ENCODE measurements around the gene EEF1A2.

EEF1A2 gene

DNA sequence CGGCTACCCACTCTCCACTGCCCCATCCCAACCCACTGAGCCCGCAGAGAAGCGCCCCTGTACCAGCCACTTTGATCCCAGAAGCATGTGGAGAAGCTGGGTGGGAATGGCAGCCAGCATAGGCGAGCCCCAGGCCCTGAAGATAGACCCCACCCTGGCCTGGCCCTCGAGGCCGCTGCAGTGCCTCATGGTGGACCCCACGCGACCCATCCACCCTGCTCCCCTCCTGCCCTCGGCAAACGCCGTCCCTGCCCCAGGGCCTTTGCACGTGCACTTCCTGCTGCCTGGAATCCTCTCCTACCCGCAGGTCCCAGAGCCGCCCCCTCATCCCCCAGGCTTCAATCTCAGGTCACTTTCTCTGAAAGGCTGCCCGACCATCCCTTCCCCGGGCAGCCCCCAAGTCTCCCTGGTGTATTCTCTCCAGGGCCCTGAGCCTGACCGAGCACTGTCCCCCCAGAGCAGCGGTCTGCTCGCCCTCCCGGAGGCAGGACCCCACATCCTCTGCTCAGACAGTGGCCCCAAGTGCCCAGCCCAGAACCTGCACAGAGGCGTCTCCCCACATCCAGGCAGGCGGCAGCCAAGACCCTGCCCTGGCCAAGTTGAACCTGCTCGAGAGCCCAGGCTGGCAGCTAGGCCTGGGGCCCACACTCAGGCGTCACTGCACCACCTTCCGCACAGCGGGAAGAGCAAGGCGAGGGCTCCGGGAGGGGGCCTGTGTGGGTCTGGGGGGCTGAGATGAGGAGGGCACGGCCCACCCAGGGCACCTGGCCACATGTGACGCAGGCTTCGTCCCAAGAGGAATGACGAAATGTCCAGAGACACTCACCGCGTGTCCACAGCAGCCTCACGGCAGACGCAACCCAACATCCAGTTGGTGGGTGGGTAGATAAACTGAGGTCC lies 40.5 kb downstream of the EEF1A2 start:
- Histone ChIP-seq H3K4me3 (replicated peaks; ENCODE audit: low read depth, low read length) (no peak overlapping the region), H3K36me3 (ENCODE audit: control insufficient read depth, insufficient read depth, low read length) (no peaks in the 10 kb centered on the region), H3K27me3 (replicated peaks; ENCODE audit: control insufficient read depth, insufficient read depth, low read length) (no peaks in the 10 kb centered on the region; the same call in 1 of the 2 replicates)
- TF ChIP-seq, protein P1, sequence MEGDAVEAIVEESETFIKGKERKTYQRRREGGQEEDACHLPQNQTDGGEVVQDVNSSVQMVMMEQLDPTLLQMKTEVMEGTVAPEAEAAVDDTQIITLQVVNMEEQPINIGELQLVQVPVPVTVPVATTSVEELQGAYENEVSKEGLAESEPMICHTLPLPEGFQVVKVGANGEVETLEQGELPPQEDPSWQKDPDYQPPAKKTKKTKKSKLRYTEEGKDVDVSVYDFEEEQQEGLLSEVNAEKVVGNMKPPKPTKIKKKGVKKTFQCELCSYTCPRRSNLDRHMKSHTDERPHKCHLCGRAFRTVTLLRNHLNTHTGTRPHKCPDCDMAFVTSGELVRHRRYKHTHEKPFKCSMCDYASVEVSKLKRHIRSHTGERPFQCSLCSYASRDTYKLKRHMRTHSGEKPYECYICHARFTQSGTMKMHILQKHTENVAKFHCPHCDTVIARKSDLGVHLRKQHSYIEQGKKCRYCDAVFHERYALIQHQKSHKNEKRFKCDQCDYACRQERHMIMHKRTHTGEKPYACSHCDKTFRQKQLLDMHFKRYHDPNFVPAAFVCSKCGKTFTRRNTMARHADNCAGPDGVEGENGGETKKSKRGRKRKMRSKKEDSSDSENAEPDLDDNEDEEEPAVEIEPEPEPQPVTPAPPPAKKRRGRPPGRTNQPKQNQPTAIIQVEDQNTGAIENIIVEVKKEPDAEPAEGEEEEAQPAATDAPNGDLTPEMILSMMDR (IDR thresholded peaks at IDR 0.05; ENCODE audit: insufficient read depth, low read length, poor library complexity, severe bottlenecking), result no peak
- no peak for DNase-seq (ENCODE audit: extremely low read depth, insufficient read length)

- no peak for DNase-seq (ENCODE audit: extremely low read depth, insufficient read length)
Measured at GRCh38 chr20:63457737-63458136, 41.1 kb downstream of the EEF1A2 start.

GRCh38 chr20:63456429-63457284 lies 42.2 kb downstream of the EEF1A2 start:
- H3K36me3 ChIP-seq (ENCODE audit: control insufficient read depth, insufficient read depth, low read length), result no peaks in the 10 kb centered on the region
- DNase-seq (ENCODE audit: extremely low read depth, insufficient read length), result no peak
- no peaks in the 10 kb centered on the region; the same call in 1 of the 2 replicates for H3K27me3 ChIP-seq (replicated peaks; ENCODE audit: control insufficient read depth, insufficient read depth, low read length)
- TF ChIP-seq, protein P1 (IDR thresholded peaks at IDR 0.05; ENCODE audit: insufficient read depth, low read length, poor library complexity, severe bottlenecking), result no peak
- no peak overlapping the region for H3K4me3 ChIP-seq (replicated peaks; ENCODE audit: low read depth, low read length)

More at GRCh38 chr20:63457737-63458136, 41.1 kb downstream of the EEF1A2 start:
- no peak overlapping the region for H3K4me3 ChIP-seq (replicated peaks; ENCODE audit: low read depth, low read length)
- no peaks in the 10 kb centered on the region; the same call in 1 of the 2 replicates for H3K27me3 ChIP-seq (replicated peaks; ENCODE audit: control insufficient read depth, insufficient read depth, low read length)
- TF ChIP-seq, protein P1 (IDR thresholded peaks at IDR 0.05; ENCODE audit: insufficient read depth, low read length, poor library complexity, severe bottlenecking), result no peak
- no peaks in the 10 kb centered on the region for H3K36me3 ChIP-seq (ENCODE audit: control insufficient read depth, insufficient read depth, low read length)

DNA sequence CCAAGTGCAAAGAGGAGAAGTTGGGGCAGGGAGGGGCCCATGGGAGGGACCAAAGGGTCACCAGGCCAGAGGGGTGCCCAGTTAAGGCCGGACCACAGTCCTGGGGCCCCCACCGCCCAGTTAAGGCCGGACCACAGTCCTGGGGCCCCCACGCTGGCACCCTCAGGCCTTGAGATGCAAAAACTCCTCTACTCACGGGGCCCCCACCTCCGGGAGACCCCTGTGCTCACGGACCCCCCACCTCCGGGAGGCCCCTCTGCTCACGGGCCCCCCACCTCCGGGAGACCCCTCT lies 43.4 kb downstream of the EEF1A2 start:
- no peak for DNase-seq (ENCODE audit: extremely low read depth, insufficient read length)
- Histone ChIP-seq H3K4me3 (replicated peaks; ENCODE audit: low read depth, low read length) (no peak overlapping the region), H3K36me3 (ENCODE audit: control insufficient read depth, insufficient read depth, low read length) (no peaks in the 10 kb centered on the region), H3K27me3 (replicated peaks; ENCODE audit: control insufficient read depth, insufficient read depth, low read length) (no peaks in the 10 kb centered on the region; the same call in 1 of the 2 replicates)
- TF ChIP-seq, protein P1 (IDR thresholded peaks at IDR 0.05; ENCODE audit: insufficient read depth, low read length, poor library complexity, severe bottlenecking), result no peak

DNA sequence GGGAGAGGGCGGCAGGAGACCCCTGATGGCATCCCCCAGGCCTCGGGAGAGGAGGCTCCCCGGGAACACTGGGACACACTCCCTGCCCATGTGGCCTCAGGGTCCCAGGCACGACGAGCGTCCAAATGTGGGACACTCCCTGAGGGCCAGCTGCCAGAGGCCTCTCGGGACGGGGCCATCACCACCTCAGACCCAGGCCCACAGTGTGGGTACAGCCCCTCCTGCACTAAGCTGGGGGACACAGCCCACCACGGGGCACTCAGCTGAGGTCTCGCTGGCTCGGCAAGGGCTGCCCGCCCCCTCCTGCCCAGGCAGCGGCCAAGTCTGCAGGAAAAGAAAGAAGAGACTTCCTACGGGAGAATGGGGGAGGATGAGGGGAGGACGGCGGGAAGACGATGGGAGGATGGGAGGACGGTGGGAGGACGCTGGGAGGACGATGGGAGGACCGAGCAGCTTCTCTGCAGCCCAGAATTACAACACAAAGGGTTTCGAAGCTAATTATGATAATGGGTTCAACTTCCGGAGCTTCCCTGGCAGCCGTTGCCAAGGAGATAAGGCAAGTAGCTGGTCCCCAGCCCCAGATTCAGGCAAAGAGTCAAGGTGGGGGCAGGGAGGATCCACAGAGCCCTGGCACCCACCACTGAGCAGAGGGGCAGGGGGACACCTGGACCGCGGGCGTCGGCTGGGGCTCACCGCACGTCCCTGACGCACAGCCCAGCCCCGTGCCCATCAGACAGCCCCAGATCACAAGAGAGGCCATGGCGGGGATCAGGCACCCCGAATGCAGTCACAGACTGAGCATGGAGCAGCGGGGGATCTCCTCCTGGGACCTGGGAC lies 43.9 kb downstream of the EEF1A2 start:
- H3K36me3 ChIP-seq (ENCODE audit: control insufficient read depth, insufficient read depth, low read length), result no peaks in the 10 kb centered on the region

More for the DNA sequence above, 43.9 kb downstream of the EEF1A2 start:
- TF ChIP-seq, protein P1 (IDR thresholded peaks at IDR 0.05; ENCODE audit: insufficient read depth, low read length, poor library complexity, severe bottlenecking), result no peak
- Histone ChIP-seq H3K4me3 (replicated peaks; ENCODE audit: low read depth, low read length) (no peak overlapping the region), H3K27me3 (replicated peaks; ENCODE audit: control insufficient read depth, insufficient read depth, low read length) (no peaks in the 10 kb centered on the region; the same call in 1 of the 2 replicates)
- DNase-seq (ENCODE audit: extremely low read depth, insufficient read length), result no peak
